Stimulated activated CD8-positive, alpha-beta memory T cell treated with anti-CD3 and anti-CD28 coated beads, Interleukin-4, amount 100 ng/mL, for 48 hours (primary cell): Measurements from ENCODE around the gene CCDC186.
"Not testable (repeated sequence)": the region's sequence is repeated elsewhere in the genome, so short reads cannot be mapped to it uniquely, and the experiment has no call there.

Source experiments
- DNase-seq: peaks from one replicate; pipeline ENCODE4 v3.0.0-alpha.2; 2020

Gene CCDC186

DNA sequence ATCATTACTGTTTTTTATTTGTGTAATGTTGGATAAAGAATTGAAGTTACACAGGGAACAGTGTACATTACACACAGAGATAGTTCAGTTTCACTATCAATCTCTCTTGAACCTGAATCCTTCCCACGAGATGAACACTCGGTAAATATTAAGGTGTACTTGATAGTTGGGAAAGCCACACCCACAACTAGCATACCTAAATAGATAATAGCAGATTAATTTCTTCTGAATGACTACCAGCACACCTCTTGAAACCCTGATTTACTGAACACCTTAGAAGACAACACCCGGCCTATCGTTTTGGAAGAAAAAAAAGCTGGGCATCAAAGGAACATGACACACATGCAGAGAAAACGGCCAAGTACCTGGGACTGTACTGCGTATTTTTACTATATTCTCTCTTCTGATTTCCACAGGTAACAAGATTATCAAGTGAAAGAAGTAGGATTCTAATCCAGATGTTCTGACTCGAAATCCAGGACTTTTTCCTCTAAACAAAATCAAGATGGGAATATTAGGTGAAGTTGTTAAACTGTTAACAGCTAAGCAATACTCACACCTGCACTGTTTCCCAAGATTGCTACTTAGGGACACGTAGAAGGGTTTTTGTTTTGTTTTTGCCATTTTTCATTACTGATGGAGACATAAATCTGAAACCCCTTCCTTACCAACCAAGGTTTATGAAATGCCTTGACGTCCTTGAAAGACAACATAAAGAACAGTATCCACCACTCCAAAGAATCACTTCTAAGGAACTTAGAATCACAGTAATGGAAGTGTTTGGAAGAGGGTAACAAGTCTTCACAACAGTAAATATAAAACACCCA is 1.0 kb downstream of the CCDC186 start:
- no peak for DNase-seq

DNA sequence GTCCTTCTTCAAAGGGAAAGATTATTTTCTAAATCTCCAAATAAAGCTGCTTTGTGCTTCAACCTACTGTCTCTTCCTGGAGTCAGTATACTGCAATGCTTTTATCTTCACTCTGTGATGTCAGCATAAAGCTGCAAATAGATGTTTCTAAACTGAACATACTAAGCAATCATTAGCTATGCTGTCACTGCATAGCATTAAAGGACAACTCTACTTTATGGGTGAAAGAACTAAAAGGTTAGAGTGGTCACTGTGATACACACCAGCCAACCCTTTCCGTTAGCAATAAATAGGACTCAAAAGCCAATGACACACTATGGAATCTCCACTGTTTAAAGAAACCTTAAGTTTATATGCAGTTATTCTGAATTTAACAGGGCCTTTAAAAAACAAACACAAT is 1.8 kb downstream of the CCDC186 start:
- DNase-seq: no peak

DNA sequence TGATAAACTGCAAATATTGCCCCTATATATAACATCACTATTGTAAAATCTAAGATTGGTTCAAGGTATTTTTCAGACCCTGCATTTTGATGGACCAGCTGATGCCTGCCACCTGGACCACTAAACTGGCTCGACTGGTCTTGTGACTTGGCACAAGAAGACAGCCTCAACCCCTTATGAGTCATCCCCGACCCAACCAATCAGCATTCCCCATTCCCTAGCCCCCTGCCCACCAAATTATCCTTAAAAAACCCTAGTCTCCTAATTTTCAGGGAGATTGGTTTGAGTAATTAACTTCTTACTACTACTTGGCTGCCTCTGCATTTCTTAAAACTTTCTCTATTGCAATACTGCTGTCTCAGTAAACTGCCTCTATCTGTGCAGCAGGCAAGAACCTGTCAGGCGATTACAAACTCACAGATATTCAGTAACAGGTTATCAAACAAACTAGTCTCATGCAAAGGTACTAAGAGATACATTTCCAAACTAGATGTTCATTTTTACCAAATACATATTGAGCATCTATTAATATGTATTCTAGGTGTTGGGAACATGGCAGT is 5.5 kb downstream of the CCDC186 start:
- DNase-seq: no peak

DNA sequence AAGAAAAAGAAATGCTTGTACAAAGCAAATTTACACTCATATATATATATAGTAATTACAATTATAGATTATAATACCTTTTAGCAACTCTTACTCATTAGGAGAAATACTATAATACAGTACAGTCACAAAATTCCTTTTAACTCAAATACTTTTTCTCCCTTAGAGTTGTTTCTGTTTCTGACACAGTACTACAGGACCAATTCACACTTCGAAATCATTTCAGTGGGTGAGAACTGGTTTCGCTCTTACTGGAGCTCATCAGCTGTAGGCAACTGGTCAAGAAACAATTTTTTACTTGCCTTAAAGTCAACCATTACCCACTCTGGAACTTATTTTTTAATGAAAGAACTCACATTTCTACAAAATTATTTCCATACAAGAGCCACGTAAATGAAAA is 6.0 kb downstream of the CCDC186 start:
- DNase-seq: no peak

DNA sequence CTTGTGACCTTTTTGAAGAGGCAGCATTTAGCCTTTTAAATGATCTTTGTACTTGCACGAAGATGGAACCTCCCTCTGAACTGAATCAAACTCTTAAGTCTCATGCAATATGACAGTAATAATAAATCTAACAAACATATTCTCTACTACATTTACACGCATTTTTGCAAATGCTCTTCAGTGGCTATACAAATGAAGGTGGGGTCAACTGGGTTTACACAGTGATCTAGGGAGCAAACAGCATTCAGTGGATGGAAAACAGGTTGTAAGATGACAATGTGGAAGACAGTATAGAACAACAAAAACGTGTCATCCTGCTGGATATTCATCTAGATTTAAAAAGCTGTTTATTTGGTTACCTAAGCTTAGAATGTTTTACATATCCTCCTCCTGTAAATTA is 7.5 kb downstream of the CCDC186 start:
- DNase-seq: no peak

DNA sequence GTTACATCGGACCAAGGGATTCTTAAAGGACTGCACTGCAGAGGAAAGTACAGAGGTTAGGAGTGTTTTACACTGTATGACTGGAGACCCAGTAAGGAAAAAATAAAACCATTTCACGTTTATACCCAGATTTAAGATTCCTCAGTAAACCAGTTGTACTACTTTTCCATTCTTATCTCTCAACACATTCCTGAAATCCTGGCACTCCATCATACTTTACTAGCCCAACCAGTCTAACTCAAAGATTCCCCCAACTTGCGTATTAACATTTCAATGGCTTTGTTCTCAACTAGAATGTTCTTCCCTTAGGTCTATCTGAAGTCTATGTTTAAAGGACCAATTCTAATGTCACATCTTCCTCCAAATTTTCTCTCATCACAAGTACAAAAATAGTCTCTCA is 8.0 kb downstream of the CCDC186 start:
- DNase-seq: no peak

DNA sequence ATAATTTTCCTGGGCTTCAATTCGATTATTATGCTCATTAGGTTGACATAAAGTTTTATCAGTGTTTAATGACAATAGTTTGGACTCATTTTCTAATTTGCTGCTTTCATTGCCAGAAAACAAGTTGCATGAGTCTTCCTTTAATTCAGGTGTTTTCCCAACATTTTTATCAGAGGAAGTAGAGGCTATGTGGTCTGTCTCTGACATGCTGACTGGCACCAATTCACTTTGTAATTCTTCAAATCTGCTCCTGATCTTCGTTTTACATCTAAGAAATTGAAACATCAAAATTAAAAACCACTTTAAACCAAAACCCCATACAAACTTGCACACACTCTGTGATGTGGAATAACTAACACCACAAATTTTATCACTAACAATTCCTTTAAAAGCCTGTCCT is 10.9 kb downstream of the CCDC186 start:
- no peak for DNase-seq

DNA sequence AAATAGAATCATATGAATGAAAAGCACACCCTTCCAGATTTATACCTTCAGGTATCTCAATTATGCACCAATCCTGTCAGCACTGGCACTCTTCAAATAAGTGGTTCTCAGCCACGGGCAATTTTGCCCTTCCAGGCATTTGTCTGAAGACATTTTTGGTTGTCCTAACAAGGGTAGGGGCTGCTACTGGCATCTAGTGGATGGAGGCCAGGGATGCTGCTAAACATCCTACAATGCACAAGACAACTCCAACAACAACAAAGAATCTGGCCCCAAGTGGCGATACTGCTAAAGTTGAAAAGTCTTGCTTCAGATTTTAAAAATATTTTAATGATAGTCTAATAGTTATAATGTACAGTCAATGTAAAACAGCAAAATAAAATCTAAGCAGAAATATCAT is 16.1 kb downstream of the CCDC186 start:
- no peak for DNase-seq

DNA sequence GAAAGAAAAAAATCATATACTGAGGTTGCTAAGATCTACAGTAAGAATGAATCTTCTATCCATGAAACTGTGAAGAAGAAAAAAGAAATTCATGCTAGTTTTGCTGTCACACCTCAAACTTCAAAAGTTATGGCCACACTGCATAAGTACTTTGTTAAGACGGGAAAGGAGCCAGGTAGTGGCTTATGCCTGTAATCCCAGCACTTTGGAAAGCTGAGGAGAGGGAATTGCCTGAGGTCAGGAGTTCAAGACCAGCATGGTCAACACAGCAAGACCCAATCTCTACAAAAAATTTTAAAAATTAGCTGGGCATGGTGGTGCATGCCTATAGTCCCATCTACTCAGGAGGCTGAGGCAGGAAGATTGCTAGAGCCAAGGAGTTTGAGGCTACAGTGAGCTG is 22.1 kb downstream of the CCDC186 start:
- DNase-seq: no peak

DNA sequence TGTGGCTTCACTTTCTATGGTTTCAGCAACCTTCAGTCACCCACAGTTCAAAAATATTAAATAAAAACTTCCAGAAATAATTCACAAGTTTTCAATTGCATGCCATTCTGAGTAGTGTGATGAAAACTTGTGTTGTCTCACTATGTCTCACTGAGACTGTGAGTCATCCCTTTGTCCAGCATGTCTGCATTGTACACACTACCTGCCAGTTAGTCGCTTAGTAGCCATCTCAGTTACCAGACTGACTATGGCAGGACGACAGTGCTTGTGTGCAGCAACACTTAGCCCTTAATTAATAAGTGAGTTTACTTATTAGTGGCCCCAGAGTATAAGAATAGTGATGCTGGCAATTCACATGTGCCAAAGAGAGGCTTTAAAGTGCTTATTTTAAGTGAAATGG is 22.5 kb downstream of the CCDC186 start:
- DNase-seq: no peak

DNA sequence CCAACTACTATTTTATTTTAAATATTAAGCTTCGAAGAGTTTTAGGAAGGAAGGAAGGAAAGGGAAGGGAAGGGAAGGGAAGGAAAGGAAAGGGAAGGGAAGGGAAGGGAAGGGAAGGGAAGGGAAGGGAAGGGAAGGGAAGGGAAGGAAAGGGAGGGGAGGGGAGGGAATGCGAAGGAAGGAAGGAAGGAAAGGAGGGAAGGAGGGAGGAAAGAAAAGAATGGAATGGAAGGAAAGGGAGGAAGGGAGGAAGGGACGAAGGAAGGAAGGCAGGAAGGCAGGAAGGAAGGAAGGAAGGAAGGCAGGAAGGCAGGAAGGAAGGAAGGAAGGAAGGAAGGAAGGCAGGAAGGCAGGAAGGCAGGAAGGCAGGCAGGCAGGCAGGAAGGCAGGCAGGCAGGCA is 24.5 kb downstream of the CCDC186 start:
- not testable (repeated sequence) for DNase-seq

DNA sequence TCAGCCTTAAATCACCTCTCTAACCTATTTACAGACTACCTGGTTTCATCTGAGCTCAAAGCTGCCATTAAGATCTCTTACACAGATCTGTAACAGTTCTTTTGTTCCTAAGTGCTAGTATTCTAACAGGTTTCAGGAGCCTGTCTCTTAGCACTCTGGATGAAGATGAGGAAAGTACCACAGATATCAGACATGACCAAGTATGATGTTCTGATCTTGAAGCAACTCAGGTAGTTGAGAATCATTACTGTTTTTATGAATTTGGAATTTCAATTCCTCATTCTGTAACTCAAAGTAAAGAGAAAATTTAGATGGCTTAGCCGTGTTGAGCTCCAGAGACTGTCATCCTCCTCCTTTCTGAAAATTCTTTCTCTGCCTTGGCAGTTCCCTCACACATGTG is 30.8 kb downstream of the CCDC186 start:
- no peak for DNase-seq

DNA sequence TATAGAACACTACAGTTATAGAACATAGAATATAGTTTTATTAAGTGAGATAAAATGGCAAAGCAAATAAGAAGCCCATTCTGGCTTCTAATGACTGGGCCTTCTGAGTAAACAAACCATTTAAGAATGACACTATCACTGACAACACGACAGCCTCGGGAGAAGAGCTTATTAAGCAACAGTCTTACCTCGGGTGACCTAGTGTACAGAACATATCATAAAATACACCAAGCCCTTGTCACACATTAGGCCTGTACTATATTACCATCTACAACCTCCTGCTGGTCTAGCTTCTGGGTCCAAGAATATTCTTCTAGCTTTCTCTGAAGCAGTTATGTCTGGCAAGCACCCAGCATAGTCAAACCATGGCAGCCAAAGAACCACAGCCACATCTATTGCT is 32.0 kb downstream of the CCDC186 start:
- DNase-seq: no peak

DNA sequence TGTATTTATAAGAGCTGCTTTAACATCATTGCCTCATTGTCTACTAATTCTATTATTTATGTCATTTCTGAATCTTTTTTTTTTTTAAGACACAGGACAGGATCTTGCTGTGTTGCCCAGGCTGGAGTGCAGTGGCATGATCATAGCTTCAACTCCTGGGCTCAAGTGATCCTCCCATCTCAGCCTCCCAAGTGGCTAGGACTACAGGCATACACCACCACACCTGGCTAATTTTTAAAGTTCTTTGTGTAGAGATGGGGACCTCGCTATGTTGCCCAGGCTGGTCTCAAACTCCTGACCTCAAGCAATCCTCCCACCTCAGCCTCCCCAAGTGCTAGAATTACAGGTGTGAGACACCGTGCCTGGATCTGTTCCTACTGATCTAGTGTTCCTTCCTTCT is 33.2 kb downstream of the CCDC186 start:
- not testable (repeated sequence) for DNase-seq

DNA sequence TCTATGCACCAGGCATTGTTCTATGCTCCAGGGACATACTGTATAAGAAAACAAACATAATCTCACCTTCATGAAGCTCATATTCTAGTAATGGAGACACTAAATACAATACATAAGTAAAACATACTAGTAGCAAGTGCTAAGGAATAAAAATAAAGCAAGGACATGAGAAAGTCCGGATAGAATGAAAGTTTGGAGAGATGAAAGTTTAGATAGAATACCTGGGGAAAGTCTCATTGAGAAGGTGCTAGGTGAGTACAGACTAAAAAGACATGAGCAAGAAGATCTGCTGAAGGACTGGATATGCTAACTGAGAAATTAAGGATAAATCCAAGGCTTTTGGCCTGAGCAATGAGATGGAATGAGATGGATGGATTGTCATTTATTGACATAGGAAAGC is 34.0 kb downstream of the CCDC186 start:
- DNase-seq: no peak

DNA sequence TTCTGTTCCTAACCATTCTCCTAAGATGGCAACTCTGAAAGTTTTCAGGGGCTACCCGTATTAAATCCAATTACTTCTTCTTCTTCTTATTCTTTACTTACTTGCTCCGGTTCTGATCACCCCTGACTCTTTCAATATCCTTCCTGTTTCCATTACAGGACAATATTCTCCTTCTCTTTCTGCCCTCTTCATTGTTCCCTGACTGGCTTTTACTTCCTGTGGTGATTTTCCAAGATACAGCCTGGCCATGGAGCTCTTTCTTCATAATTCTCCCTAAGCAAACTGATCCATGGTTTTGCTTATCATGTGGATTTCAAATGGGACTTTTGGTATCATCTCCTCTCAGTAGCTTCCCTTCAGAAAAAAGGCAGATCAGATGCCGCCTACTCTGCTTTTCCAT is 35.4 kb downstream of the CCDC186 start:
- no peak for DNase-seq

DNA sequence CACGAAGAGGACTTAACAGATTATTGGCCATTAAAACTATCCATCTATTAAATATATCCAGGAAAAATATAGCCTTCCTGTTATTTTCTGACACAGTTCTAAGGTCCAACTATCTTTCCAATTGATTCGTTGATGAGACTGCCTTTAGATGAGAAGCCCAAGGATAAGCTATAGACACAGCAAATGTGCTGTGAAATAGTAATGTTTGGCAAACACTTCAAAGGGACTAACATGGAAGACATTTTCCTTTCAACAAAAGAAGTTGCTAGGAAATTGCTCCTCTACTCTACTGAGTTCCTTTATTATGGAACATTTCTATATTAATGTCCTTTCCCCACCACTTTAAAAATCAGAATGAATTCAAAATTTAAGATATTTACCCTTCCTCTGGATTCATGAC is 38.5 kb downstream of the CCDC186 start:
- no peak for DNase-seq

DNA sequence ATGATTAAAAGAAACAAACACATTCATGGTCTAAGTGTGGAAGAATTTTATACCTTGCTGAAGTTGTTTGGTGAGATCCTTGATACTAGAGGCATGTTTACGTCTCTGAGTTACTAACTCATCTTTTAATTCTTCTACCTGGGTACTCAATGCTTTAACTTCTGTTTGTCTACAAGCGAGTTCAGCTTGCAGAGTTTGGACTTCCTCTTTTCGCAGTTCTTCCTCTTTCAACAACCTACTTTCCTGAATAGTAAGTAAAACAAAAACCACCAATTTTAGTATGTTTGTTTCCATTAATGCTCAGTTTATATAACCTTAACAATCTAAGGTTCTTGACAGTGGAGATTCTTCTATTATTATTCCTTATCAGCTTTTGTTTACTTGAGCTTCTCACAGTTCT is 42.9 kb downstream of the CCDC186 start:
- DNase-seq: no peak

DNA sequence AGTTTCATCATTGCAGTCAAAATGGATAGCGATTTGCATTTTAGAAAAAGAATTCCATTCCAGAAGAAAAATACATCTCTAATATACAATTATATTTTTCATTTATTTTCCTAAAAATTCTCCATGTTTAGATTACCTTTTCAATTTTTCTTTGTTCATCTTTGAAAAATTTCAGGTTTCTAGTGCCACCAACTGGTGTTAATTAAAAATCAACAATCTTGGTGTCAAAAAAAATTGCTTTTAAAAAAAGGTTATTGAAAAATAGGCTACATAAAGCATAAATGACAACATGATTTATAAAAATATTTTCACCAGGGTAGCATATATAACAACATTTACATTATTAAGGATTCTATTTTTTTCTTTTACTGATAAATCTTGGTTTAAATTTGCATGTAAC is 53.0 kb downstream of the CCDC186 start:
- no peak for DNase-seq

DNA sequence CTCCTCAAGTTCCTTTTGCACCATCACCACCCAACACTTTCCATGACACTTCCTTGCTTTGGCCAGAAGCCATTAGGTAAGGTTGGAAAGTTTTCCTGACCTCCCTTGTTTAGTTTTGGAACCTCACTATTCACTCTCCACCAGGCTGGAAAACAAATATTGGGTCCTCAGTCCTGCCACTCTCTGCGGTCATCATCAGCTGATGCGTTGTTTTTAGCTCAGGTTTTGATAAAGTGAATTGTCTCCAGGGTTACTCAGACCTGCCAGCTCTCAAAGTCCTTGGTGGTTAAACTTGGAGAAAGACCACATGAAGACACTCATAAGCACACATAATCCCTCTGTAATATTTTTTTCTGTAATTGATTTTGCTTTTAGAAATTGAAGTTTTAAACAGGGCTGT is 55.5 kb downstream of the CCDC186 start:
- DNase-seq: no peak

DNA sequence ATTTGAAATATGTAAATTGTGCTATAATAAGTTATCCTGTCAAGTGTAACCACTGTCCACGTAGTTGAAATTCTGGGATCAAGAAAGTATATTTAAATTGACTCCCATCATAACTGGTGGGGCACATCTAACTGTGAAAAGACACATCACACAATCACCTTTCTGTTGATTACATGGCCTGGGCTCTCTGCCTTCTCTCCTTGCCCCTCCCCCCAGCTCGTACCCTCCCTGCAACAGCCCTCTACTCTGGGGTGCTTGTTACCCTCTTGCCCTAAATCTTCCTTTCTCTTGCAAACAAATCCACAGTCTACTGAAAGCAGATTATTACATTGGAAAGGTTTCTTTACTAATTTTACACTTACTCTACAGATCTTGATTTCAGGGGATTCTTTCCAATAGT is 56.3 kb downstream of the CCDC186 start:
- no peak for DNase-seq

DNA sequence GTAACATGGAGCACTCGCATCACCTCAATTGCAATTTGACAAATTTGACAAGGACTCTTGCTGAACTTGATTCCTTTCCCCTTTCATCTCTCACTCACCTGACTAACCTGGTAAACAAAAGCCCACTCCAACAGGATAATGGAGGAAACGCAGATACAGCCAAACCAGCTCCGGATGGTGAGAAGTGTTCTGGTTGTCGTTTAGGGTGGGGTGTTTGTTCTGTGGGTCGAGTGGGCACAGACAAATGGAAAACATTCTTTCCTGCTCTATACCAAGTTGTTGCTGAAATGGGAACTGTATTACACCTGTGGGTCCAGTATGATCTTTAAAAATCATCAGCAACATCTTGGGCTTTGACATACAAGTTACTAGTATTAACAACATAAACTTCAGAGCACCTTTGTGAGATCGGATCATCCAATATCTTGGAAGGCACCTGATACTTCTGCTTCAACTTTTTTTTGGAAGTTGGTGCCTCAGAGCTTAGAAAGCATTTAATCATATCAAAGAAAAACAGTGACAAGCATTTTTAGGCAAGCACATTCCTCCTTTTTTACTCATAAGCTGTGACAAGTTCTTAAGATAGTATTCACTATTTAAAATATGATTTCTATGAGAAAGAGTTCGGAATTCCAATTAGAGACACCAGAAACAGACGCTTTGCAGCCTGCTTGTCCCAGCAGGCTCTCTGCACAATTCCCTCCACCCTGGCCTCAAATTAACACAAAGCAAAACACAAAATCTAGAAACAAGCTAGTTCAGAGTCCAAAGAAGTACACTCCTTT is 58.1 kb downstream of the CCDC186 start:
- DNase-seq: no peak

DNA sequence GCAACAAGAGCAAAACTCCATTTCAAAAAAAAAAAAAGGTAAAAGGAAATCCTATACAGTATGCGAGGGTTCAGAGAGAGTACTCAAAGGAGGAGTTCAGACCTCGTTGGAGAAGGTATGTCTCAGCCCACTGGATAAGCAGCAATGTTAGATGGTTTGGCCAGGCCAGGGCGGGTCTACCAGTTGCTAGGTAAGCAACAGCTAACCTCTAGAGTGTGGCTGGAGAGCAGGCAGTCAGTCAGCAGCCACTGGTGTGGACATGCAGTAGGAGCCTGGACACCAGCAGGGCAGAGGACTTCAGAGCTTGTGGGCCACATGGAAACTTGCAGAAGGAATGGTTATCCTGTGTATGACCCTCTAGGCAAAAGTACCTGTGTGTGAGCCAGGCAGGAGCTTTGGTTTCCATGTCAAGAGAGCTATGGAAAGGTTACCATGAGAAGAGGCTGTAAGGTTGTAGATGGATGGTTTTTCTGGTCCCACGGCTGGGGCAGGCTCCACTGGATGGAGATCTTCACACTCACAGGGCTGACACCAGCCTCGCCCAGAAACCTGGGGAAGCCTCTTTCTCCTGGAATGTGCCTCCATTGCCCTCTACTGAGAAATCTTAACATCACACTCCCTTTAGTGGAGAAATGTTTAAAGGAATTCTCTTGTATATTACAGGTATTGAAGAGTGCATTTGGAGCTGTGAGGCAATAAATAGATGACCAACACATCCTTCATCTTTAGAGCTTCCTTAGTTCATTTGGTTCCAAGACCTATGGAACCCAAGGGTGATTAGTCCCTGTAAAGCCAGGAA is 63.6 kb downstream of the CCDC186 start:
- DNase-seq: no peak
